ENCODE measurements around the gene CACNA1S.

The CACNA1S gene

DNA sequence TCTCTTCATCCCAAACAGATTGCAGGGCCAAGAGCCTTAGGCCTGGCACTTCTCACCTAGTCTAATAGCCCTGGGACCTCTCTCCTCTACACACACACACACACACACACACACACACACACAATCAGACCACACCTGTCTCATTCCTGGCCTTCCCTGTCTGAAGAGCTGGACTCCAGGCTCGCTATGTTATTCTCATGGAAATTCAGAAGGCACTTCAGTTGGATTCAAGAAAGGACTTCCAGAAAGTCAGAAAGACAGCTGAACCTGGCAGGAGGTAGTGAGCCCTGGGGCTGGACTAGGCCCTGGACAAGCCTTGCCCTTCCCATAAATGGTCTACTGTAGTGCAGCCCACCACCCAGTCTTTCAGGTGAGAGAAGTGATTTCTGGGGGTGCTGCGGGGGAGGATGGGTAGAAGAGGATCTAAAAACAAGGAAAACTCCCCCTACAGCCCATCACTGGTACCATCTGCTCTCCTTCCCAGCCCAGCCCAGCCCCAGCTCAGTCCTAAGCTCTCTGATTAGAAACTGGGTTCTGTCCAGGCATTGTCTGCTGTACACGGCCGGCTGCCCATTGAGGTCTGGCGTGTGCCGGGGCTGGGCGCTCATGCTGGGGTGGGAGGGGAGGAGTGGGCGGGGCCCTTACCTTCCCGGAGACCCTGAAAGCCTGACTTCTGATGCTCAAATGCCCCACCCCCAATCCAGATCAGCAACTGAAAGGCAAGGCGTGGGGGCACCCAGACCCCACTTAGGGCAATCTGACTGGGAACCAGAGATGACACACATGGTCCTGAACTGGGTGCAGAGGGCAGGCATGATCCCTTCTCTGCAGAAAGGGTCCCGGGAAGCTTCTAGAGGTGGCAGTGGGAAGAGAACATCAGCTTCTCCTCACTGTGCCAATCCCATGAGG lies 91.3 kb downstream of the CACNA1S start:
- peak overlapping the region; percentile 98 for H3K27ac Mint-ChIP-seq
- no peaks in the 10 kb centered on the region for H3K9me3 Mint-ChIP-seq (ENCODE audit: low read depth)
- H3K36me3 Mint-ChIP-seq = no peaks in the 10 kb centered on the region
- H3K27me3 Mint-ChIP-seq = no peaks in the 10 kb centered on the region
- peak overlapping the region; percentile 93 for H3K4me3 Mint-ChIP-seq
- peaks cover 76% of the 10 kb centered on the region for H3K4me1 Mint-ChIP-seq (ENCODE audit: low read depth)

DNA sequence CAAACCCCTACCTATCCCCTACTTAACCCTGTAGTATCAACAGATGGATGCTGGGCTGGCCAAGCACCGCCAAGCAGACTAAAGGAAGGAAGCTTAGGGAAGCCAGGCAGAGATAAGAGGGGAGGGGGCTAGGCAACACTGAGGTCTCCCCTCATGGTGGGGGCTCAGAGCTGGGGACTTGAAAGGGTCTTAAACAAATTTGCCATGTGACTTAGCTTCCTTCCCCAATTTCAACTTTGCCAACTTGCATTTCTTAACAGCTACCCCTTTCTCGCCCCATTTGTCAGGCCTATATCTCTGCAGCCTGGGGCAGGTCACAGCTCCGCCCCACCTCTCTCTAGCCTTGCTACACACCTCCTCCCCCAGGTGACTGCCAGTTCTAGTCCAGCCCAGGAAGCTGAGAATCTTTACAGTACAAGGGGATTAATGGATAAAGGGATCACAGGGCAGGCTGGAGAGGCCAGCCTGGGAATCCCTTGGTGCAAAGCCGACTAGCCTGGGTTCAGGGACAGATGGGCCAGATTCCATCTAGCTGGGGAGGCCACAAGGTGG lies 92.1 kb downstream of the CACNA1S start:
- Mint-ChIP-seq H3K27me3 (no peaks in the 10 kb centered on the region), H3K36me3 (no peaks in the 10 kb centered on the region), H3K27ac (peak overlapping the region; percentile 98), H3K9me3 (ENCODE audit: low read depth) (no peaks in the 10 kb centered on the region), H3K4me3 (peak overlapping the region; percentile 93), H3K4me1 (ENCODE audit: low read depth) (peaks cover 77% of the 10 kb centered on the region)

DNA sequence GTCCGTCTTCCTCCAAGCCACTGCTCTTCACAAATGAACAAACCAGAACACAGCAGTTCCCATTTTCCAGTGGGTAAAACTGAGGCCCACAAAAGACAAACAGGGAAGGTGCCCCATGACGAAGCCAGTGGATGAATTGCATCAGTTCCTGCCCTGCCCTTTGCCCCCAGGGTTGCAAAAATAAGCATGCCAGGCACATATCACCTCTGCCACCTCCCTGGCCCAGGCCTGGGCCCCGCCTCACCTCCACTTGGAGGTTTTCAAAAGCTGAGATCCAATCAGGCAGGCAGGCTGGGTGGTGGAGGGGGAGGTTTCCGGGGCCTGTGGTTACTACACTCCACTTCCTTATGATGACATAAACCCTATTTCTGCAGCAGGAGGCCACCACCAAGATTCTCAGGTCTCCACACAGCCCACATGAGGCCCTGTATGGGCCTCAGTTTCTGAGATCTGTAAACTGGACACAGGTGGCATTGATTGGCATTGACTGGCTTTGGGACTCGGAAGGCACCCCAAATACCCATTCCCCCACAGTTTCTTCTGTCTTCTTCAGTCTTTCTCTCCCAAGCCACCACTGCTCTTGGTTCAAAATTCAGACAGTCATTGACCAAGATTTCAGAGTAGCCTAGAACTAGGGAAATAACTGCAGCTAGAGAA lies 92.8 kb downstream of the CACNA1S start:
- no peaks in the 10 kb centered on the region for H3K9me3 Mint-ChIP-seq (ENCODE audit: low read depth)
- no peaks in the 10 kb centered on the region for H3K27me3 Mint-ChIP-seq
- no peaks in the 10 kb centered on the region for H3K36me3 Mint-ChIP-seq
- peak overlapping the region; percentile 93 for H3K4me3 Mint-ChIP-seq
- H3K27ac Mint-ChIP-seq = peak overlapping the region; percentile 98
- peaks cover 83% of the 10 kb centered on the region for H3K4me1 Mint-ChIP-seq (ENCODE audit: low read depth)

DNA sequence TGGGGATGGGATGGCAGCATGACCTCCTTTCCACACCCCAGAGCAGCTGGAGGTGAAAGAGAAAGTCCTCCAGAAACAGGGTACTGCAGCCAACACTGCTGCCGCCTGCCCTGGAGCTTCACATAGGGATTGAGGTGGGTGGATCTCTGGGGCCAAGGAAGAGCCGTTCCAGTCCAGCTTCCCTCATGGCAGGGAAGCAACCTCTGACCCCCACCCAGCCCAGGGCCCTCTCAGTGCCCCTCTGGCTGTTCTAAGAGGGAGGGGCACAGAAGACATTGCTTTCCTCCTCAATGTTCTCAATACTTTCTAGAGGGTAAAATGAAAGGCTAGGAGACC lies 94.4 kb downstream of the CACNA1S start:
- no peaks in the 10 kb centered on the region for H3K9me3 Mint-ChIP-seq (ENCODE audit: low read depth)

DNA sequence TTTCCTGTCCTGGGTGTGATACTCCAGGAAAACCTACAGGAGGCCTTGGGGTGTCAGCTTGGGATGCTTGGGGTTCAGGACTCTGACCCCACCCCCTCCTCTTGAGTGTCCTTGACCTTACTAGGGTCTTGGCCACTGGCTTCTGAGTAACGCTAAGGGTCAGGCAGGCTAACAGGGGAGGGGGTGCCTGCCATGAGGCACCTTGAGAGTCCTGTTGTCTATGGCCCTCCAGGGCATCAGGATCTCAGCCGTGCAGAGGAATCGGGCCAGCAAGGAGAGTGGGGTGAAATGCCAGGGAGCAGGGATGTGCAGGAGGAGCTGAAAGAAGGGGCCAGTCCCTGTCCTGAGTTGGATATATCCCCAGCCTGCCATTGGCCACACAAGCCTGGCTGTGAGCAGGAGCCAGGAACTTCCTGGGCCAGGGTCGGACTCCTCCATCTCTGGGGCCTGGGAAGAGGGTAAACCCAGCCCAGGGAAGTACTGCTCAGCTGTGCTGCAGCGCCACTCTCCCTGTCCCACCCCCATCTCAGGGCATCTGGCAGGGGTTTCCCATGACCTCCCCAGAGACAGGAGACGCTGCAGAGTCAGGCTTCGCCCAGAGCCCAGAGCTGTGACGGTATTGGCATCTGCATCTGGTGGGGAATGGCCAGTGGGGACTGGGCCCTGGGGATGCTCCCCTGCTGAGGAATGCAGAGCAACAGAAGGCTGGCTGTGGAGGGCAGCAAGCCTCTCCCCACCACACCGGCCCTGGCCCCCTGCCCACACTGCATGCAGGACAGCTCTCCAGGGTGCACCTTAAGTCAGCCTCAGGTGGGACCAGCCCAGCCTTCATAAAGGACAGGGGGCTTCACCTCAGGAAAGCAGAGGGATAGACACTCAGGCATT lies 95.0 kb downstream of the CACNA1S start:
- H3K27me3 Mint-ChIP-seq = no peaks in the 10 kb centered on the region

More for the DNA sequence above, 94.4 kb downstream of the CACNA1S start:
- Mint-ChIP-seq H3K27ac (peak overlapping the region; percentile 98), H3K4me3 (peak overlapping the region; percentile 17), H3K27me3 (no peaks in the 10 kb centered on the region), H3K36me3 (no peaks in the 10 kb centered on the region), H3K4me1 (ENCODE audit: low read depth) (peaks cover 92% of the 10 kb centered on the region)

DNA sequence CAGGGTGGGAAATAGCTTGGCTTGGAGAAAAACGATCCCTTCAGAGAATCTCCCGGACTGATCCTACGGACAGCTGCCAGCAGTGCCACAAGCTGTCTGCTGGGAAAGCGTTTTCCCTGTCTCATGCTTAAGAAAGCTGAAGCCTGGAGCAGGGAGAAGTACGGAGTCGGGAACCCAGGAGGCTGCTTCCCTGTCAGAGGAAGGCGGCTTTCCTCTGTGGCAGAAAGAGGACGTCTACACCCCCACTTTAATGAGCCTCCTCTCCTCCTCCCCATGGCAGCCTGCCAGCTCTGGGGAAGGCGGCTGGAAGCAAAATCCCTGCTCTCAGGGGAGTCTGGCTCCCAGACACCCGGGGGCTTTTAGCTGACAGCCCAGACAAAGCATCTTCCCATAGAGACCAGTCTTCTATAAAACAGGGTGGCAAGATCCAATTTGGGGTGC lies 96.0 kb downstream of the CACNA1S start:
- peak overlapping the region; percentile 91 for H3K27ac Mint-ChIP-seq
- no peaks in the 10 kb centered on the region for H3K9me3 Mint-ChIP-seq (ENCODE audit: low read depth)
- H3K36me3 Mint-ChIP-seq = no peaks in the 10 kb centered on the region
- H3K4me1 Mint-ChIP-seq (ENCODE audit: low read depth) = peaks cover 91% of the 10 kb centered on the region
- no peaks in the 10 kb centered on the region for H3K27me3 Mint-ChIP-seq
- H3K4me3 Mint-ChIP-seq = peak overlapping the region; percentile 71

More for the DNA sequence above, 95.0 kb downstream of the CACNA1S start:
- Mint-ChIP-seq H3K27ac (peak overlapping the region; percentile 81), H3K4me1 (ENCODE audit: low read depth) (peaks cover 92% of the 10 kb centered on the region), H3K4me3 (peak overlapping the region; percentile 17), H3K36me3 (no peaks in the 10 kb centered on the region), H3K9me3 (ENCODE audit: low read depth) (no peaks in the 10 kb centered on the region)

DNA sequence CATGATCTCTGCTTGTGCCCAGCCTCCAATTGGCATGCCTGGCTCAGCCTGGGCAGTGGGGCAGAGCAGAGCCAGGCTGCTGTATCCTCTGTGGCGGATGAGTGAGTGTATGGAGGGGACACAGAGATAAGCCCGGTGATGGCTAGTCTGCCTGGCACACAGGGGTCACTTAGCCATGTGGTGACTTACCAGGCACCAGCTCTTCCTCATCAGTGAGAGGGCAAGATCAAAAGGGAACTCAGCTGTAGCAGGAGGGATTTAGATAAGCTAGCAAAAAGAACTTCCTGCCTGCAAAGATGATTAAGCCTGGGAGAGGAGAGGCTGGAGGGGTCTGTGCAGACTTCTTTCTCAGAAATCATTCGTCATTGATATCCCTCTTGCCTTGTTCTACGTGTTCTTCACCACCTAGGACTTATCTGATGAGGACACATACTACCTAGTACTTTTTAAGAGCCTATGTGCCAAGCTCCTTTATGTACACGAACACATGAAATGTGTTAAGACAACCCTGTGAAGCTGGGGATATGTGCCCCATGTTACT lies 96.6 kb downstream of the CACNA1S start:
- no peaks in the 10 kb centered on the region for H3K36me3 Mint-ChIP-seq
- peak overlapping the region; percentile 71 for H3K4me3 Mint-ChIP-seq
- peak overlapping the region; percentile 91 for H3K27ac Mint-ChIP-seq

DNA sequence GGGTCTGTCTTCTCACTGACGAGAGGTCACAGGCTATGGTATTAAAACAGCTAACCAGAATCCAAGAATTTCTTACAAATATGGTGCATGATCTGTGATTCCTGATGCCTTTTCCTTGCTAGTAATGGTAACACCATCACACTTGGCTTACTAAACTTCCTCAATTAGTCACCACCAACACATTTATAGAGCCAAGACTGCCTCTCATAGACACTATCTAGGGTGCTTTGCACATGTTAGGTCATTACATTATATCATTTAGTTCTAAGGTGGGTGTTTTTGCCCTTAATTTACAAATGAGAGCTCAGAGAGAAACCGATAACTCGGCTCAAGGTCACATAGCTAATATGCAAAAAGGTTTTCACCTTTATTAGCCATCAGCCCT lies 97.4 kb downstream of the CACNA1S start:
- Mint-ChIP-seq H3K27ac (peak overlapping the region; percentile 35), H3K9me3 (ENCODE audit: low read depth) (no peaks in the 10 kb centered on the region), H3K36me3 (no peaks in the 10 kb centered on the region), H3K27me3 (no peaks in the 10 kb centered on the region), H3K4me3 (peak overlapping the region; percentile 28), H3K4me1 (ENCODE audit: low read depth) (peaks cover 86% of the 10 kb centered on the region)

More for the DNA sequence above, 96.6 kb downstream of the CACNA1S start:
- peaks cover 90% of the 10 kb centered on the region for H3K4me1 Mint-ChIP-seq (ENCODE audit: low read depth)
- no peaks in the 10 kb centered on the region for H3K27me3 Mint-ChIP-seq
- no peaks in the 10 kb centered on the region for H3K9me3 Mint-ChIP-seq (ENCODE audit: low read depth)

DNA sequence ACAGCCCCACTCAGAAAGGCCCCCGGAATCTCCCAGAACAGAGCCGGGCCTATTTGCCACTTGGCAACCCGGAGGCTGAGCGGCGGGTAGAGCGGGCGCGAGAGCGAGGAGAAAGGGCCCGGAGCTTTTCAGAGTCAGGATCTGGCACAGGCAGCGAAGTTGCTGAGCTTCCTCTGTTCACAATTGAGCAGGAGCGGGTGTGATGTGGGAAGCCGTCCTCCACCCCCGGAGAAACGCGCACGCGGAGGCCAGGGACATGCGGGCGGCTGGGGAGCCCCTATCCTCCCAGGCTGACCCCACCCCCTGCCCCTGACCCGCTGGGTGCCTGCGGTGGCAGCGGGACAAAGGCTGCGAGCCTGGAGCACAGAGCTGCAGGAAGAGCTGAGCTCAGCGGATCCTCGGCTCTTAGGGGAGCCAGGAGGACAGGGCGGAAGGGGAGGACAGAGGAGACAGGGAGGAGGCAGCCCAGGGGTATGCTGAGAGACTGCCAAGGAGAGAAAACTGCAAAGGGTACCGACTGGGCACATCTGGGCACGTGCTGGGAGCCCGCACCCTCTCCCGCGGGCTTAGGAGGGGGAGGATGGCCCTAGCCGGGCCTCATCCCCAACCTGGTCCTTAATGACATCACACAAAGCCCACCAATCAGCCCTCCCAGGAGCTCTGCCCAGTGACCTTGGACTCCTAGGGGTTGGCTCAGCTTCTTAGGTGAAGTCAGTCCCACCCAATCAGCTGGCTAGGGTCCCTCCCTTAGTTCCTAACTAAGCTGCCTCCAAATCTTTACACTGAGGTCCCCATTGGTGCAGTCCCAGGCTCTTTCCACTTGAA lies 98.0 kb downstream of the CACNA1S start:
- no peaks in the 10 kb centered on the region for H3K9me3 Mint-ChIP-seq (ENCODE audit: low read depth)
- H3K36me3 Mint-ChIP-seq = no peaks in the 10 kb centered on the region
- H3K27me3 Mint-ChIP-seq = no peaks in the 10 kb centered on the region
- peak overlapping the region; percentile 28 for H3K4me3 Mint-ChIP-seq
- H3K27ac Mint-ChIP-seq = peak overlapping the region; percentile 35
- peaks cover 86% of the 10 kb centered on the region for H3K4me1 Mint-ChIP-seq (ENCODE audit: low read depth)

DNA sequence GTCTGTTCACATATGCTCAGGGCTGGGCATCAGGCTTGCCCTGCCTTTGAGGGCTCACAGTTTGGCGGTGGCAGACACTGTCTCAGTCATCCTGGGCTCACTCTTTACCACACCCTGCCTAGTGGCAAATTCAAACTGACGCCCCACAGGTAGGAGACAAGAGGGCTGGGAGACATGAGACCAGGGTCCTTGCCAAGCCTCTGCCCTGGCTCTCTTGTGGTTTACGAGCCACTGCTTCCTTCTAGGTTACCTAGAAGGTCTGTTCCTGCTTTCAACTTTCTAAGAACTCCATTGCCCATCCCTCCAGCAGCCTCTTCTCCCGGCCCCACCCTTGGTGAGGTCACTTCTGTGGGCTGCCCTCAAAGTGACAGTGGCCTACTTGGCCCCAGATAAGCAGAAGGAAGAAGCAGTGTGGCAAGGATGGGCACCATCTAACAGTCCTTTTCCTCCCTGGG lies 99.2 kb downstream of the CACNA1S start:
- H3K4me3 Mint-ChIP-seq = no peak overlapping the region
- H3K4me1 Mint-ChIP-seq (ENCODE audit: low read depth) = peaks cover 84% of the 10 kb centered on the region
- H3K36me3 Mint-ChIP-seq = no peaks in the 10 kb centered on the region
- no peaks in the 10 kb centered on the region for H3K9me3 Mint-ChIP-seq (ENCODE audit: low read depth)
- no peaks in the 10 kb centered on the region for H3K27me3 Mint-ChIP-seq
- H3K27ac Mint-ChIP-seq = peak overlapping the region; percentile 68

DNA sequence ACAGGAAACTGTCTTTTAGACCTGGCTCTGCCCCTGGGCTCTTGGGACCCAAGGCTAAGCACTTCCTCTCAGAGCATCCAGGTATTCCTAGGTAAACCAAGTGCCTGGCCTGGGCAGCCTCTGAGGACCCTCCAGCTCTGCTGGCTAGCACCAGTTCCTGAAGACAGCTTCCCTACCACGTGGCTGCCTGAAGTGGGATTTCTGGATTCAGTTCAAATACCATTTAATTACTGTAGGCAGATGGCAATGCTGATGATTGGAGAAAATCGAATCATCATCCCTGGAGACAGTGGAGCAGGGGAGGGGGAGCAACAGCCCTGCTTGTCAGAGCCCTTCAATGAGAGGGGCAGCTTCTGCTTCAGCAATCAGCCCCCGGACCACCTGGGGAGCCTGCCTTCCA lies 100.6 kb downstream of the CACNA1S start:
- Mint-ChIP-seq H3K9me3 (ENCODE audit: low read depth) (no peaks in the 10 kb centered on the region), H3K27me3 (no peaks in the 10 kb centered on the region), H3K27ac (peak overlapping the region; percentile 78), H3K4me3 (no peak overlapping the region), H3K4me1 (ENCODE audit: low read depth) (peaks cover 69% of the 10 kb centered on the region), H3K36me3 (no peaks in the 10 kb centered on the region)

DNA sequence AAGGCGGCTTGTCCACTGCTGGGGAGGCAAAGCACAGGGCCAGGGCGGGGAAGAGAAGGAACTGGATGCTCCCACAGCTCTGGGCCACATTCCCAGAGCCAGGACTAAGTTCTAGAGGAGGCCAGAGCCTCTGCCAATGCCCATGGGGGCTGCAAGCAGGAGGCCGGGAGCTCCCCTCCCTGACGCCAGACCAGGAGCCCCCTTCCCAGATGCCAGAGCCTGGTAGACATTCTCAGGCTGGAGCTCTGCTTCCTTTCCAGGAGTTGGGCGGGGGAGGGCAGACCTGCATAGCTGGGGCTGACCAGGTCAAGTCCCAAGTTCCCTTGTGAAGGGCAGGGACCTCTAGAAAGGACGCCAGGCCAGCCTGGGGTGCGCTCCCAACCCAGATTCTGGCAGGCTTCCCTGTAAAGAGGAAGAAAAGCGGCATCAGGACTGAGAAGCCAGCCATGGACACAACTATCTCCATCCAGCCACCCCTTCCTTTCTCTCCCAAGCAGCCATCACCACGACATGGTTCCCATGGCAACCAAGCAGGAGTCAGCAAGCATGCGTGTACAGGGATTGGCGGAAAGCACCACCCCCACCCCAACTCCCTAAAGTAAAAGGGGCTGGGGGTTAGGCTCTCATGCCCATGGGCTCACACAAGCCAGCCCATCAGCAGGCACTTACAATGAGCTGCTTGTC lies 102.1 kb downstream of the CACNA1S start:
- no peaks in the 10 kb centered on the region for H3K9me3 Mint-ChIP-seq (ENCODE audit: low read depth)
- H3K4me1 Mint-ChIP-seq (ENCODE audit: low read depth) = peaks cover 55% of the 10 kb centered on the region
- H3K36me3 Mint-ChIP-seq = no peaks in the 10 kb centered on the region
- H3K27ac Mint-ChIP-seq = peak overlapping the region; percentile 68
- H3K27me3 Mint-ChIP-seq = no peaks in the 10 kb centered on the region
- no peak overlapping the region for H3K4me3 Mint-ChIP-seq

DNA sequence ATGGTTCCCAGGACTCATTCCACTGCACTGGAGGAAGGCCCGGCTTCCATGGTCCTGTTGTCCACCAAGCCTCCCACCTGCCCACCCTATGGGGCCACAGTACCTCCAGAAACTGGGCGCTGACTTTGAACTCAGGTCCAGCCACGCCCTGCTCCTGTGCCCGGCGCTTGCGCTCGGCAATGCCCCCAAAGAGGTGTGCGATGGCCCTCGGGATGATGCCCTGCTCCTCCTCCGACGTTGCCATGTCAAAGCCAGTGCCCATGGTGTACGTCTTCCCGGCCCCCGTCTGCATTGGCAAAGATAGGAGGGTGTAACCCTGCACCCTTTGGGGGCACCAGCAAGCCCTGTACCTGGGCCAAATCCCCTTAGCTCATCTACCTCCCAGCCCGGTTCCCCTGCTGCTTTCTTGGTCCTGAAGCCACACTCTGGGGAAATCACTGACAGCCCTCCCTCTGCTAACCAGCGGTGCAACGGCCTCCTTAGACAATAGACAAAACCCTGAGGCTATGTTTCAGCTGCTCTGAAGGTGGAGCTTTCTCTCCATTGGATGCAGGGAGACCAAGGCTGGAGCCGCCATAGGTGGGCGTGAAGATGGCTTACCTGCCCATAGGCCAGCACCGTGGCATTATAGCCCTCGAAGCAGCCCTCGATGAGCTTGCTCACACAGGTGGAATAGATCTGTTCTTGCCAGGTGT lies 103.4 kb downstream of the CACNA1S start:
- H3K4me1 Mint-ChIP-seq (ENCODE audit: low read depth) = peaks cover 47% of the 10 kb centered on the region
- H3K36me3 Mint-ChIP-seq = no peaks in the 10 kb centered on the region
- no peaks in the 10 kb centered on the region for H3K9me3 Mint-ChIP-seq (ENCODE audit: low read depth)
- H3K27me3 Mint-ChIP-seq = no peaks in the 10 kb centered on the region
- H3K4me3 Mint-ChIP-seq = no peak overlapping the region
- peak overlapping the region; percentile 66 for H3K27ac Mint-ChIP-seq

All from activated naive CD8-positive, alpha-beta T cell (primary cell).